K562 (cell line): ENCODE results near the gene SHC1. TPM values are rescaled to one million over a fixed set of nuclear protein-coding genes. Genes with fewer than 3 reads are reported as not detected.

Experiments
- ATF1 ChIP-seq, 2 experiments: fragments of 450-650 bp in 1 of 2; IDR thresholded peaks; 2 replicates each; pipeline ENCODE4 v1.6.1; 2016; ENCODE audit warnings: missing compliant biosample characterization in 1 of 2, missing genetic modification characterization in 1 of 2
- ATF3 ChIP-seq, 2 experiments: fragments of 450-650 bp in 1 of 2; sonication (generic) in 1 of 2; formaldehyde crosslinking in 1 of 2; IDR thresholded peaks in 1 of 2; conservative IDR thresholded peaks in 1 of 2; 2 replicates each; pipeline versions ENCODE4 v1.6.1 to v1.8.1; 2016 to 2023; ENCODE audit warnings: mild to moderate bottlenecking in 2 of 2, moderate library complexity in 2 of 2, inconsistent platforms in 1 of 2, missing genetic modification reagents in 1 of 2
- ATF7 ChIP-seq: fragments of 450-650 bp; IDR thresholded peaks from 2 replicates; pipeline ENCODE4 v1.7.1; 2014; ENCODE audit warnings: mild to moderate bottlenecking, moderate library complexity
- DNMT1 ChIP-seq: fragments of 450-650 bp; IDR thresholded peaks from 2 replicates; pipeline ENCODE4 v1.6.1; 2016; ENCODE audit warnings: antibody characterized with exemption, mild to moderate bottlenecking
- FOXJ3 ChIP-seq: sonication (generic); formaldehyde crosslinking; IDR thresholded peaks from 2 replicates; pipeline ENCODE4 v1.4.0; 2020; ENCODE audit warnings: mild to moderate bottlenecking, missing genetic modification reagents
- GTF2B ChIP-seq: IDR thresholded peaks from 2 replicates; pipeline ENCODE4 v1.6.1; 2011; ENCODE audit not compliant: insufficient read length; ENCODE audit errors: extremely low read depth
- HNRNPK ChIP-seq: fragments of 200-400 bp; formaldehyde crosslinking; IDR thresholded peaks from one replicate; pipeline ENCODE4 v1.6.1; 2018; ENCODE audit warnings: mild to moderate bottlenecking, low read depth, low read length; ENCODE audit not compliant: poor library complexity, severe bottlenecking
- KDM1A ChIP-seq, 2 experiments: fragments of 450-650 bp; IDR thresholded peaks; 2 replicates each; pipeline ENCODE4 v1.6.1; 2016; ENCODE audit warnings: mild to moderate bottlenecking in 2 of 2
- MEIS2 ChIP-seq: fragments of 450-650 bp; IDR thresholded peaks from 2 replicates; pipeline ENCODE4 v1.6.1; 2014; ENCODE audit warnings: mild to moderate bottlenecking; ENCODE audit not compliant: partially characterized antibody
- NCOR1 ChIP-seq: fragments of 450-650 bp; IDR thresholded peaks from 2 replicates; pipeline ENCODE4 v1.6.1; 2016; ENCODE audit warnings: mild to moderate bottlenecking, moderate library complexity
- NFIC ChIP-seq: fragments of 450-650 bp; IDR thresholded peaks from 2 replicates; pipeline ENCODE4 v1.6.1; 2017; ENCODE audit warnings: mild to moderate bottlenecking, inconsistent platforms
- RHOXF2B ChIP-seq: fragments of 250-450 bp; sonication (Bioruptor Pico); conservative IDR thresholded peaks from 2 replicates; pipeline ENCODE4 v1.5.1; 2021
- SRSF7 ChIP-seq: fragments of 200-400 bp; formaldehyde crosslinking; optimal IDR thresholded peaks from 2 replicates; pipeline ENCODE3; 2017; ENCODE audit warnings: mild to moderate bottlenecking, low read depth, low read length
- STAT6 ChIP-seq: sonication (generic); formaldehyde crosslinking; IDR thresholded peaks from 2 replicates; pipeline ENCODE4 v1.8.1; 2023; ENCODE audit warnings: mild to moderate bottlenecking, missing genetic modification reagents
- ZNF324 ChIP-seq: fragments of 250-450 bp; sonication (Bioruptor Pico); IDR thresholded peaks from 2 replicates; pipeline ENCODE4 v1.4.0; 2020; ENCODE audit warnings: mild to moderate bottlenecking
- ZNF583 ChIP-seq: fragments of 250-450 bp; sonication (Bioruptor Pico); IDR thresholded peaks from 2 replicates; pipeline ENCODE4 v1.4.0; 2020
- ZNF586 ChIP-seq: fragments of 450-650 bp; formaldehyde crosslinking; conservative IDR thresholded peaks from 2 replicates; pipeline ENCODE4 v1.4.0; 2020; ENCODE audit warnings: mild to moderate bottlenecking, moderate library complexity
- ZNF639 ChIP-seq, 2 experiments: fragments of 200-800 bp in 1 of 2; sonication (Bioruptor generic) in 1 of 2; sonication (generic) in 1 of 2; formaldehyde crosslinking in 1 of 2; IDR thresholded peaks in 1 of 2; conservative IDR thresholded peaks in 1 of 2; 2 replicates each; pipeline versions ENCODE4 v1.5.0 to v1.6.1; 2016 to 2020; ENCODE audit warnings: missing compliant biosample characterization in 1 of 2, missing genetic modification characterization in 1 of 2, missing genetic modification reagents in 1 of 2
- ZNF696 ChIP-seq: fragments of 250-450 bp; sonication (Bioruptor Pico); conservative IDR thresholded peaks from 2 replicates; pipeline ENCODE4 v1.4.0; 2020; ENCODE audit warnings: mild to moderate bottlenecking, moderate library complexity
- polyA plus RNA-seq, 8 experiments: library from polyadenylated mRNA; depleted of rRNA in 4 of 8; stranded (reverse) in 5 of 8; unstranded in 3 of 8; fragments of >200 nt; fragmentation: Nextera tagmentation in 2 of 8; fragmentation: Illumina TruSeq in 1 of 8; extraction: Ambion mirVana in 2 of 8; extraction: Trizol in 1 of 8; gene quantifications; 2 replicates each; pipeline versions ENCODE4 v1.2.1 to v1.2.3, GENCODE V29; 2011 to 2014; ENCODE audit warnings: inconsistent platforms in 1 of 8, missing spikeins in 1 of 8
- total RNA-seq, 7 experiments: library from RNA; depleted of rRNA in 6 of 7; stranded (reverse); fragments of >200 nt in 6 of 7; fragmentation: Illumina TruSeq in 2 of 7; extraction: Trizol in 2 of 7; gene quantifications; 2 replicates each; pipeline versions ENCODE4 v1.2.1 to v1.2.3, GENCODE V29; 2011 to 2021; ENCODE audit warnings: low replicate concordance in 1 of 7

Gene SHC1
- total and polyA plus RNA-seq, 9 of the 15 experiments (the other 6 are each of a cell fraction or from before 2014, with no cell fraction given): 4.1 to 113 (median 51.9) TPM

GRCh38 chr1:154973344-154974101 is 3.0 kb upstream of the SHC1 start (continued):
- TF ChIP-seq STAT6 (CRISPR knock-in tag) (no peak), ZNF639 (CRISPR knock-in tag; conservative IDR thresholded peaks at IDR 0.05 in 1 of 2, IDR thresholded peaks at IDR 0.05 in 1 of 2) (peak in 1 of 2 experiments; percentile 64; a peak in 2 of 4 replicates), ZNF324 (no peak), GTF2B (no peak), FOXJ3 (CRISPR knock-in tag) (no peak), NFIC (peak; percentile 17; the same call in 1 of the 2 replicates), ZNF583 (no peak), NCOR1 (peak; percentile 68), KDM1A (IDR thresholded peaks at IDR 0.05) (0 out of 4 replicates have a peak, but pooled peaks of 1 of the 2 experiments have one; percentile 25), HNRNPK (no peak), ATF3 (IDR thresholded peaks at IDR 0.05) (no peak), ATF3 (CRISPR knock-in tag; conservative IDR thresholded peaks at IDR 0.05) (no peak), ZNF696 (no peak), RHOXF2B (CRISPR knock-in tag) (no peak), ATF7 (peak; percentile 65), ATF1 (CRISPR knock-in tag; IDR thresholded peaks at IDR 0.05) (no peak), ATF1 (tag; IDR thresholded peaks at IDR 0.05) (peak; percentile 6), SRSF7 (no peak), MEIS2 (peak; percentile 61), ZNF586 (CRISPR knock-in tag) (no peak), DNMT1 (0 out of 2 replicates have a peak, but pooled peaks have one; percentile 36)
